NCI-H1105 treated with DMSO at 0.1 percent for 48 hours (cell line): Measurements from ENCODE around the gene NAPG.
"Not testable (repeated sequence)": the region's sequence is repeated elsewhere in the genome, so short reads cannot be mapped to it uniquely, and the experiment has no call there.

Experiments used
- DNase-seq: peaks from one replicate; lab custom pipeline; 2025; lab: John Stamatoyannopoulos, UW

Gene NAPG

GRCh38 chr18:10579079-10579867 is 53.4 kb downstream of the NAPG start:
- no peak for DNase-seq

DNA sequence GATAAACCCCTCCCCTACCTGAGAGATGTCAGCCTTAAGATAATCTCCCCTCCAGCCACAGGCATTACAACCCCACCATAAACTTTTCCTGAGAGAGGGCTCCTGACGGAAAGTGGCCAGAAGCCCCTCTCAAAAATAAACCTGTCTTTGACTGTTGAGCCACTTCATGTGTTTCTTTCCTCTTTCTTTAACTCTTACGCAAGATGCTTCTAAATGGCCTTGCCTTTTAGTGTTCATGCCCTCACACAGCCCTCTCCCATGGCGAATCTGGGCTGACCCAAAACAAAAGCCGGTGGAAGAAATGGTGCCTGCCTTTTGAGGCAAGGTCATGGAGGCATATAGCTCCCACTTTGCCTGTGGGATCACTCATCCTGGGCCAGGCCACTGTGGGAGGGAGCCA is 54.4 kb downstream of the NAPG start:
- no peak for DNase-seq

DNA sequence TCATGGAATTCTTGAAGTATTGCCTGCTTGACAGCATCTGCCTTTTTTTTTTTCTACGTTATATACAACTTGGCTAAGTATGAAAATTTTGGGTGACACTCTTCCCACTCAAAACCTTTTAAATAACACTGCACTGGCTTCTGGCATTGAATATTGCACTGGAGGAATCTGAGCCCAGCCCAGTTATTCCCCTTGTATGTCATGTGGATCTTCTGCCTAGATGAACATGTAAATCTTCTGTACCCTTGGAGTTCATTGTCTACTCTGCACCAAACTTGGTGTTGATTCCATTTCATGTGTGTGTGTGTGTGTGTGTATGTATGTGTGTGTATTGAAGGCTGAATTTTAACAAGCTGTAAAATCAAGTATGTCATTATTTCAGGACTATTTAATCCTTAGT is 59.4 kb downstream of the NAPG start:
- DNase-seq: no peak

DNA sequence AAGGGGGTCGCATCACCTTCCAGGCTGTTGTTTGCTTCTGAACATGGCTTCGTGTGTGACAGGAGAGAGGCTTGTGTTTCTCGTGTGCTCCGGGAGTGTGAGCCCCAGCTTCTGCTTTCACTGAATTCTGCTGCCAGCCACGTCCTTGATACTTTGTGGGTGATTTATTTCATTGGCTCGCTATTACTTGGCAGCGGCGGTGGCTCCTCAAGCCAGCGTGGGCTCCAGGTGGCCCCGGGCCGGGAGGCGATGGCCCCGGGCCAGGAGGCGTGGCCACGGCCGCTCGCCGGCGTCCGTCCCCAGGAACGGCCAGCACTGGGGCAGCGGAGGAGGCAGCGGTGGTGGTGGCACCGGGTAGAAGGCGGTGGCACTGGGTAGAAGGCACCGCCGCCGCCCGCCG is 63.1 kb downstream of the NAPG start:
- DNase-seq: no peak

DNA sequence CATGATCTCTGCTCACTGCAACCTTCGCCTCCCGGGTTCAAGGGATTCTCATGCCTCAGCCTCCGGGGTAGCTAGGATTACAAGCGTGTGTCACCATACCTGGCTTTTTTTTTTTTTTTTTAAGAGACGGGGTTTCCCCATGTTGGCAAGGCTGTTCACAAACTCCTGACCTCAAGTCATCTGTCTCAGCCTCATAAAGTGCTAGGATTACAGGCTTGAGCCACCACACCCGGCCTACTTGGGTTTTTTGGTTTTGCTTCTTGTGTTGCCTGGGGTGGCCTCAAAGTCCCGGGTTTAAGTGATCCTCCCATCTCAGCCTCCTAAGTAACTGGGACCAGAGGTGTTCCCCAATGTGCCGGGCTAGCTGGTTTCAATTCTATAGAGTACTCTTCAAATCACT is 64.6 kb downstream of the NAPG start:
- DNase-seq: no peak

DNA sequence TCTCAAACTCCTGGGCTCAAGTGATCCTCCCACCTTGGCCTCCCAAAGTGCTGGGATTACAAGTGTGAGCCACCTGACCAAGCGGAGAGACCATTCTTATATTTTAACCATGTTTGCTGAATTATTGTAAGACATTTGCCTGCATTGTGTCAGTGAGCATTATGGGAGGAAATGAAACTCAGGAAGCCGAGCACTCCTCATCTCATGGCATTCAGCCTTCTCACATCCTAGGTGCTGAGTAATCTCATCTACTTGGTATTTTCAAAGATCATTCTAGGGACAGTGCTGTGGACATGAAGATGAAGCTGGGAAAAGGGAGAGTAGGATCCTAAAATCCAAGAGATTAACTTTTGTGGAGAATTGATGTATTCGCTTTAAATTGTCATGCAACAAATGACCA is 66.1 kb downstream of the NAPG start:
- DNase-seq: no peak

DNA sequence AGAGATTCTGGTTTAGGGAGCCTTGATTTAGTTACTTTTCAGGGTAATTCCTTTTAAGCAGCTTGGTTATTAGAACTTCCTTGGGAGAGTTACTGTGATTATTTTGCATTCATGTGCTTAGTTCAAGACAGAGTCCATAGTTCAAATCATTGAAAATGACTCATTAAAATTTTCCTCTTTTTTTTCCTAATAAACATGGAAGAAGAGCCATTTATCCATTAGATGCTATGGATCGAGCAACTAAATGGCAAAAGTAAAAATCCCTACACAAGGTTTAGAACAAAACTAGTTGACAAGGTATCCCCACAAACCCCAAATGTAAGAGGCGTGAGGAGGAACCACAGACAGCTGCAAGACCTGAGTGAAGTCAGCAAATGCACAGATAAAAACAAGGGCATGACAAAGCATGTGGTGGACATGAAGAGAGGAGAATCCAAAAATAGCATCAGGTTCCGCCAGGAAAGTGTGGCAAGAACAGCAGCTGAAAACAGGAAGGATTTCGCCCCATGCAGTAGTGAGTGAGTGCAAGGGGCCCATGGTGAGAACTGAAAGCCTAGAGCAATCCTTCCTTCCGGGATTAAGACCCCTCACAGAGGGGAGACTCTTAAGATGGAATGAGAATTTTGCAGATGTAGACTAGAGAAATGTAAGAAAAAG is 67.7 kb downstream of the NAPG start:
- DNase-seq: not testable (repeated sequence)

DNA sequence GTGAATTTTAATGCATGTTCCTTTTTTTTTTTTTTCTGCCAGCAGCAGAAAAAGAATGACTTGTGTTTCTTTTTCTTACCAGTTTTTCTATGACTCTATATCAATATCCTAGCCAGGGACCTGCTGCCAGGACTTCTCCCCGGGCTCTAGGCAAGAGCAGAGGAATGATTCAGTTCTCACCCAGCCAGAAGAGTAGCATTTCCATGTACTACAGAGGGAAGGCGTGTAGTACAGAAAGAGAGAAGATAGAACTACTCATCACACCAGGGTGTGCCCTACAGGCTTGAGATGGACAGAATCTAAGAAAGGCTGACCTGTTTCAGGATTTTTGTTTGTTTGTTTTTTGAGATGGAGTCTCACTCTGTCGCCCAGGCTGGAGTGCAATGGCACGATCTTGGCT is 70.1 kb downstream of the NAPG start:
- not testable (repeated sequence) for DNase-seq

DNA sequence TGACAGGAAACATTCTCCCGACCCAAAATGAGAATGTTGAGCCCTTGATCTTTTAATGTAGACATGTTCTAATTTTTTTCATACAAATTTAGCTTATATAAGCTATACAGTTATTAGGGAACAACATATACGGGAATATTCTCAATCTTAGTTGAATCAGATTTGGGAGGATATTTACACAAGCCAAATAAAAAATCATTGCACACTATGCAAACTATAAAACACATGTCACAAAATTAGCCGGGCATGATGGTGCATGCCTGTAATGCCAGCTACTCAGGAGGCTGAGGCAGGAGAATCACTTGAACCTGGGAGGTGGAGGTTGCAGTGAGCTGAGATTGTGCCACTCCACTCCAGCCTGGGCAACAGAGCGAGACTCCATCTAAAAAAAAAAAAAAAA is 71.9 kb downstream of the NAPG start:
- DNase-seq: not testable (repeated sequence)

DNA sequence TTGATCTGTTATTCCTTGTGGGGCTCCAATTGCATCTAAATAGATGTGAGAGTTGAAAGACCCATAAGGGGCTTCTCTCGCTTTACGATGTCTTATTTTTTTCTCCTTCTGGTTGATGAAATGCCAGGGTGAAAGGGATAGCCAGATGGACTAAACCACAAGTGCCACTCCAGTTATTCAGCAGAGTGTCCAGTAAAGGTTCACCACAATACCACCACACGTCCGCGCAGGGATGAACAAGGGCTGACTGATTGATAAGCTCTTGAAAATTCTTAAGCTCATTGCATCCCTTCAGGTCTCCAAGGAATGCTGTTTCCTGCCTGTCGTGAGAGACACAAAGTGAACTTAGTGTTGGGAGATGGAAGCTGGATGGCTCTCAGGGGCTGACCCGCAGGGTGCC is 74.9 kb downstream of the NAPG start:
- not testable (repeated sequence) for DNase-seq
